ENCODE measurements around the gene EPHB3. TPM values are rescaled to one million over a fixed set of nuclear protein-coding genes. Genes with fewer than 3 reads are reported as not detected.

The EPHB3 gene
- polyA plus RNA-seq, 2 of the 4 experiments (the other 2 are of a cell fraction): 0.36 to 0.50 TPM

GRCh38 chr3:184570035-184570434 lies 8.4 kb downstream of the EPHB3 start:
- CTCF ChIA-PET: interaction anchor here (0.8 to 1.2 kb wide), 2 partner anchors 207 to 211 kb away, joined by 3 read pairs; no protein-coding TSS in a partner anchor
- Histone ChIP-seq H3K4me2 (no peak overlapping the region), H3K4me3 (no peak overlapping the region), H3K9me3 (no peaks in the 10 kb centered on the region), H3K4me1 (peaks cover 8% of the 10 kb centered on the region; the same call in 1 of the 3 replicates), H3K27ac (no peak overlapping the region)
- ATAC-seq (no peak), DNase-seq (ENCODE audit: low read depth in 1 of 2, low spot score in 1 of 2) (no peak), FAIRE-seq (no peak)
- 93% methylated on average over 3 of the region's 3 CpGs for WGBS (ENCODE audit: missing lambda C conversion rate)
- POLR2A ChIA-PET: no interaction called here
- TF ChIP-seq CBX2 (IDR thresholded peaks at IDR 0.05; ENCODE audit: borderline replicate concordance, low read depth) (no peak), ZFP36 (IDR thresholded peaks at IDR 0.05; ENCODE audit: borderline replicate concordance, partially characterized antibody) (peak; percentile 54)

DNA sequence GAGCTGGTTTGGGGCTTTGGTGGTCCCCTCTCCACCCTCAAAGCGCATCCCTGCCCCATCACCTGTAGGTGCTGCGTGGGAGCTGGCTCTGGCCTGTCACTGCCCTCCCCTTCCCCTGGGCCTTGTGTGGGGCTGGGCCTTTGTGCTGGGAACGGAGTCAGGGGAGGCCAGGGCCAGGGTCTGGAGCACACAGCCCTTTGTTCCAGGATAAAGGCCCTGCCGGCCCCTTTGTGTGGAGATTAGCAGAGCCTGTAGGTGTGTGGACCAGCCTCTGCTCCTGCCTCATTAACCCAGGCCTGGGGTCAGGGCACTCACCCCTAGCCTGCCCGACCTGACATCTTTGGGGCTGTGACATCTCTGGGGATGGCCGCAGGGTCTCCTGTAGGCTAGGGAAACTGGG lies 8.9 kb downstream of the EPHB3 start:
- POLR2A ChIA-PET: no interaction called here
- Histone ChIP-seq H3K4me1 (peaks cover 6% of the 10 kb centered on the region; the same call in 1 of the 3 replicates), H3K4me3 (no peak overlapping the region), H3K4me2 (no peak overlapping the region), H3K27ac (no peak overlapping the region), H3K9me3 (no peaks in the 10 kb centered on the region)
- FAIRE-seq (no peak), DNase-seq (ENCODE audit: low read depth in 1 of 2, low spot score in 1 of 2) (no peak), ATAC-seq (no peak)
- TF ChIP-seq FOSL2 (IDR thresholded peaks at IDR 0.05) (no peak), FOSL2 (CRISPR knock-in tag; IDR thresholded peaks at IDR 0.05) (no peak), EHF (CRISPR knock-in tag; IDR thresholded peaks at IDR 0.05) (no peak), RFX5 (IDR thresholded peaks at IDR 0.05) (no peak), EP300 (IDR thresholded peaks at IDR 0.05) (no peak), PHF8 (IDR thresholded peaks at IDR 0.05; ENCODE audit: borderline replicate concordance, low read depth) (no peak), RAD21 (conservative IDR thresholded peaks at IDR 0.05 in 1 of 2, IDR thresholded peaks at IDR 0.05 in 1 of 2) (no peak), RARB (CRISPR knock-in tag; IDR thresholded peaks at IDR 0.05) (no peak), SMC3 (IDR thresholded peaks at IDR 0.05) (no peak), HOXA7 (CRISPR knock-in tag; IDR thresholded peaks at IDR 0.05) (no peak), JUN (IDR thresholded peaks at IDR 0.05) (no peak), ATOH8 (CRISPR knock-in tag; IDR thresholded peaks at IDR 0.05; ENCODE audit: low read depth) (no peak), TP53 (CRISPR knock-in tag; IDR thresholded peaks at IDR 0.05) (no peak)
- TF ChIP-seq, protein P1, sequence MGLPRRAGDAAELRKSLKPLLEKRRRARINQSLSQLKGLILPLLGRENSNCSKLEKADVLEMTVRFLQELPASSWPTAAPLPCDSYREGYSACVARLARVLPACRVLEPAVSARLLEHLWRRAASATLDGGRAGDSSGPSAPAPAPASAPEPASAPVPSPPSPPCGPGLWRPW (IDR thresholded peaks at IDR 0.05): no peak
- TF ChIP-seq, protein P2, sequence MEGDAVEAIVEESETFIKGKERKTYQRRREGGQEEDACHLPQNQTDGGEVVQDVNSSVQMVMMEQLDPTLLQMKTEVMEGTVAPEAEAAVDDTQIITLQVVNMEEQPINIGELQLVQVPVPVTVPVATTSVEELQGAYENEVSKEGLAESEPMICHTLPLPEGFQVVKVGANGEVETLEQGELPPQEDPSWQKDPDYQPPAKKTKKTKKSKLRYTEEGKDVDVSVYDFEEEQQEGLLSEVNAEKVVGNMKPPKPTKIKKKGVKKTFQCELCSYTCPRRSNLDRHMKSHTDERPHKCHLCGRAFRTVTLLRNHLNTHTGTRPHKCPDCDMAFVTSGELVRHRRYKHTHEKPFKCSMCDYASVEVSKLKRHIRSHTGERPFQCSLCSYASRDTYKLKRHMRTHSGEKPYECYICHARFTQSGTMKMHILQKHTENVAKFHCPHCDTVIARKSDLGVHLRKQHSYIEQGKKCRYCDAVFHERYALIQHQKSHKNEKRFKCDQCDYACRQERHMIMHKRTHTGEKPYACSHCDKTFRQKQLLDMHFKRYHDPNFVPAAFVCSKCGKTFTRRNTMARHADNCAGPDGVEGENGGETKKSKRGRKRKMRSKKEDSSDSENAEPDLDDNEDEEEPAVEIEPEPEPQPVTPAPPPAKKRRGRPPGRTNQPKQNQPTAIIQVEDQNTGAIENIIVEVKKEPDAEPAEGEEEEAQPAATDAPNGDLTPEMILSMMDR (IDR thresholded peaks at IDR 0.05): no peak
- CTCF ChIA-PET: no interaction called here
- WGBS (ENCODE audit: missing lambda C conversion rate): 89% methylated on average over 4 of the region's 6 CpGs

- no peak for FAIRE-seq
Measured at GRCh38 chr3:184571750-184572377, 10.3 kb downstream of the EPHB3 start.

More at GRCh38 chr3:184571750-184572377, 10.3 kb downstream of the EPHB3 start:
- H3K4me2 ChIP-seq: no peak overlapping the region
- no peak overlapping the region for H3K4me3 ChIP-seq
- H3K4me1 ChIP-seq: no peaks in the 10 kb centered on the region
- WGBS (ENCODE audit: missing lambda C conversion rate): 82% methylated on average over 10 of the region's 12 CpGs
- DNase-seq (ENCODE audit: low read depth in 1 of 2, low spot score in 1 of 2) (no peak), ATAC-seq (no peak)
- CTCF ChIA-PET: interaction anchor here (6.5 kb wide), 1 partner anchor 10 kb away, joined by 37 read pairs; the partner anchor contains the start of gene EPHB3
- TF ChIP-seq HOXA7 (CRISPR knock-in tag; IDR thresholded peaks at IDR 0.05) (no peak), HDAC2 (IDR thresholded peaks at IDR 0.05) (0 out of 2 replicates have a peak, but pooled peaks have one; percentile 41)
- no peaks in the 10 kb centered on the region for H3K9me3 ChIP-seq
- POLR2A ChIA-PET: no interaction called here
- H3K27ac ChIP-seq: no peak overlapping the region
